GM19328 (cell line): ENCODE measurements around the gene STPG1.

Experiments used
- ATAC-seq: cut with Tn5 transposase; IDR thresholded peaks from one replicate; pipeline ENCODE4 v1.9.1; 2021; ENCODE audit warnings: mild to moderate bottlenecking, moderate library complexity; ENCODE audit not compliant: unreplicated experiment

Gene STPG1

GRCh38 chr1:24393892-24394291 lies 19.7 kb downstream of the STPG1 start:
- no peak for ATAC-seq

GRCh38 chr1:24392982-24393650 lies 20.5 kb downstream of the STPG1 start:
- no peak for ATAC-seq

- ATAC-seq: no peak
Observed at GRCh38 chr1:24392604-24392946, 21.0 kb downstream of the STPG1 start.

- no peak for ATAC-seq
Observed at GRCh38 chr1:24391882-24392603, 21.5 kb downstream of the STPG1 start.

- no peak for ATAC-seq
Observed at GRCh38 chr1:24390924-24391782, 22.4 kb downstream of the STPG1 start.

GRCh38 chr1:24389231-24389678 lies 24.3 kb downstream of the STPG1 start:
- no peak for ATAC-seq

GRCh38 chr1:24388331-24388885 lies 25.2 kb downstream of the STPG1 start:
- no peak for ATAC-seq

- ATAC-seq: no peak
Observed at GRCh38 chr1:24387636-24388175, 25.9 kb downstream of the STPG1 start.

- no peak for ATAC-seq
Observed at GRCh38 chr1:24386931-24387330, 26.7 kb downstream of the STPG1 start.

GRCh38 chr1:24386241-24386640 lies 27.3 kb downstream of the STPG1 start:
- ATAC-seq: no peak

- no peak for ATAC-seq
Observed at GRCh38 chr1:24385160-24385940, 28.2 kb downstream of the STPG1 start.

GRCh38 chr1:24384251-24385090 lies 29.1 kb downstream of the STPG1 start:
- ATAC-seq: no peak

- ATAC-seq: no peak
Observed at GRCh38 chr1:24383381-24383940, 30.1 kb downstream of the STPG1 start.

- ATAC-seq: no peak
Observed at GRCh38 chr1:24382165-24382577, 31.4 kb downstream of the STPG1 start.

- no peak for ATAC-seq
Observed at GRCh38 chr1:24381256-24381655, 32.3 kb downstream of the STPG1 start.

- no peak for ATAC-seq
Observed at GRCh38 chr1:24380508-24380907, 33.1 kb downstream of the STPG1 start.

- ATAC-seq: no peak
Observed at GRCh38 chr1:24379733-24380315, 33.8 kb downstream of the STPG1 start.

GRCh38 chr1:24374891-24375786 lies 38.4 kb downstream of the STPG1 start:
- no peak for ATAC-seq
